SH-SY5Y (cell line): ENCODE results near the gene ICAM4.

ENCODE experiments used
- GATA2 ChIP-seq: IDR thresholded peaks from 2 replicates; pipeline ENCODE4 v1.6.1; 2011; ENCODE audit warnings: mild to moderate bottlenecking, low read depth, low read length
- GATA3 ChIP-seq: IDR thresholded peaks from 2 replicates; pipeline ENCODE4 v1.6.1; 2011; ENCODE audit warnings: low read depth, mild to moderate bottlenecking, low read length, moderate library complexity

ICAM4 gene

DNA sequence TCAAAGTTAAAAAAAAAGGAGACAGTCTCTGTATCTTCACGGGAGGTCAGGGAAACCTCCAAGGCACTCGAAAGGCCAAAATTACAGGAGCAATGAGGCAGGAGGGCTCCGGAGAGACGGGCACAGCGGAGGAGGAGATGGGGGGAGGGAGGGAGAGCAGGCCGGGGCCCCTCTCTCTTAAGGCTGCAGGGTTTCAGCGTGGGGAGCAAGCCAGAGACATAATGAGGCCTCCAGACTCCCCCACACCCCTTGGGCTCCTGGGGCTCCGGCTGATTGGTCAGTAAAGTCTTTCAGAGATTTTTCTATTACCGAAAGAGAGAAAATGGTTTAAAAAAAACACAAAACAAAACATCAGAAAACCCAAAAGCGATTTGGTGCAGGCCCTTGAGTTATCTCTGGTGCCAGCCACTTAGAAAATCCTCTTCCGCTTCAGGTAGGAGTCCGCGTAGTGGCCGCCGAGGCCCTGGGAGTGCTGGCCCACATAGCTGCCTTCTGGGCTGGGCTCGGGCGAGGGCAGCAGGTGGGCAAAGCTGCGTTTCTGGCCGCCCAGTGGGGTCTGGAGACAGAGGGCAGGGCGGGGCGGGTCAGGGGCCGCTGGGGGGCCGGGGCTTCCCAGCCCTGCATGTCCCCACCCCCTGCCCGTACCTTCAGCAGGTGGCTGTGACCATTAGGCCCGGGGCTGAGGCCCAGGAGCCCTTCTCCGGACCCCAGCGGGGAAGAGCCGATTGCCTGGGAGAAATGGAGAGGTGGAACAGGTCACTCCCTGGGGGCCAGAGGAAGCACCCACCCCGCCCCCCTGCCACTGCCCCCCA, 30.5 kb downstream of the ICAM4 start:
- TF ChIP-seq GATA3 (no peak), GATA2 (no peak)

DNA sequence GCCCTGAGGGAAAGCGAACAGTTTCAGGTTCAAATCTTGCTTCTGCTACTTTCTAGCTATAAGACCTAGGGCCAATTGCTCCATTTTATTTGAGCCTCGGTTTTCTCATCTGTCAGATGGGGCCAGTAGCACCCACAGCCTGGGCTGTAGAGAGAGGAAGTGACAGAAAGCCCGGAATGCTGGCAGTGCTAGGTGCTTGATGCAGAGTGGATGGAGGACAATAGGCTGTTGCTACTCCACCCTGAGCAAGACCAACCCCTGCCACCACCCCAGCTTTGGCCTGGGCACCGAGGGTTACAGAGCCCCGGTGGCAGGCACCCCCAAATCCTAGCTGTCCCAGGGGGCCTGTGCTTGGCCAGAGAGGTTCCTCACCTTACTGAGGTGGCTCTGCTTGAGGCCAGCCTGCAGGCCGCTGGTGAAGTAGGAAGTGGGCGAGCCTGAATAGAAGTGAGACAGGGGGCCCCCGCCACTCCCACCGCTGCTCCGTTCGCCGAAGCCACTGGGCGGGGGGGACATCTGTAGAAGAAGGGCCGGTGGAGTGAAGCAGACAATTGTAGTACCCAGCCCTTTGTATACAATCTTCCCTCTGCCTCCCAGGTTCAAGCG, 31.2 kb downstream of the ICAM4 start:
- TF ChIP-seq GATA2 (no peak), GATA3 (no peak)

DNA sequence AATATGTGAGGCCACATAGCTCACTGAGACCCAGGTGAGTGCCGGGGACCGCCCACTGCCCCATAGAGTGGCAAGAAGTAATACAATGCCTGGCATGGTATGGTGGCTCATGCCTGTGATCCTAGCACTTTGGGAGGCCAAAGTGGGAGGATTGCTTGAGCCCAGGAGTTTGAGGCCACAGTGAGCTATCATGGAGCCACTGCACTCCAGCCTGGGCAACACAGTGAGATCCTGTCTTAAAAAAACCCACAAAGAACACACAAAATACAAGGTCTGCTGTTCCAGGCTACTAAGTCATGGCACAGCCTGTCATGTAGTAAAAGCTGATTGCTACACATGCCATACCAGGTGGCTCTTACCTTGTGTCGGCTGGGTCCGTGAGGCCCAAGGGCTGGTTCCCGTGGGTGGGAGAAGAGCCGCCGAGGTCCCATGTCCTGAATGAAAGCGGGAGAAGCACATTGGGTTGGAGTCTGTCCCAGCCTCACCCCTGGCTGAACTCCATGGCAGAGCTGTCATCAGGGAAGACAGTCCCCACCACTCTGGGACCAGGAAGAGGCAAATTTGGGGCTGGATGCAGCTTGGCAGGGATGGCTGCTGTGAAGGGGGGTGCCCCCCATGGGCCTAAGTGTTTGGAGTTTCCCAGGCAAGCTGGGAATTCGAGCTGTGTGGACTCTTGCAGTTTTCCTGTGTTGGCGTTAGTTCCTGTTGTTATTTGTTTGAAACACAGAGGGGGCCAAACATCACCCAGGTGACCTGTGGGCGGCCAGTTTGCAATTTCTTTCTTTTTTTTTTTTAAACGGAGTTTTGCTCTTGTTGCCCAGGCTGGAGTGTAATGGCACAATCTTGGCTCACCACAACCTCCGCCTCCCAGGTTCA, 32.3 kb downstream of the ICAM4 start:
- TF ChIP-seq GATA2: no peak
- no peak for TF ChIP-seq GATA3

DNA sequence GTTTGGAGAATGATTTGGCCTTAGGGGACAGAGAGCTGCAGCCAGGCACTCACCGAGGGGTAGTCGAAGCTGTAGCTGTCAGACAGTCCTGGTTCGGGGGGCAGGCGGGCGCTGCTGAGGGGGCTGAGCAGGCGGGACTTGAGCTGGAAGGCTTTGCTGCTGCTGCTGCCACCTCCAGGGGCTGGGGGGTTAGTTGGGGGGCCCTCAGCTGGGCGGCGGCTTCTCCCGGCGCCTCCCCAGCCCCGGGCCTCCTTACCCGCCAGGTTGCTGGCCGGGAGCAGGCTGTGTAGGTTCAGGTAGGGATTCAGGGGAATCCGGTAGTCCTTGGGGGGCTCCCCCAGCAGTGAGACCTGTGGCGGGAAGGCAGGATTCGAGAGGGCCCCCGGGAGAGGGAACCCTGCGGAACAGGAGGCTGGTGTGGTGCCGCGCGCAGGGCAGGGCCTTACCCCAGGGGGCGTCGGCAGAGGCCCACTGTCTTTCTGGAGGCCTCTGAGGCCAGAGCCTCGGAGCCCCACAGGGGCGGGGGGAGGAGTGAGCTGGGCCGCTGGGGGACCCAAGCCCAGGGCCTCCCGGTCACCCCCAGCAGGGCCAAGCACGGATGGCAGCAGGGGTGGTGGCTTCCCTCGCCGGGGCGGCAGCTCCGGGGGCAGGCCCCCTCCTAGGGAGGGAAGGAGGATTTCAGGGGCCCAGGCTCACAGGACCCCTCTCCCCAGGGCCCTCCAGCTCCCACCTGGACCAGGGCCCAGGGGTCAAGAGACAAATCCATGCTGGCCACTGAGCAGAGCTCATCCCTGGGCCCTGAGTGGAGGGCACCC, 34.1 kb downstream of the ICAM4 start:
- TF ChIP-seq GATA2 (no peak), GATA3 (no peak)

DNA sequence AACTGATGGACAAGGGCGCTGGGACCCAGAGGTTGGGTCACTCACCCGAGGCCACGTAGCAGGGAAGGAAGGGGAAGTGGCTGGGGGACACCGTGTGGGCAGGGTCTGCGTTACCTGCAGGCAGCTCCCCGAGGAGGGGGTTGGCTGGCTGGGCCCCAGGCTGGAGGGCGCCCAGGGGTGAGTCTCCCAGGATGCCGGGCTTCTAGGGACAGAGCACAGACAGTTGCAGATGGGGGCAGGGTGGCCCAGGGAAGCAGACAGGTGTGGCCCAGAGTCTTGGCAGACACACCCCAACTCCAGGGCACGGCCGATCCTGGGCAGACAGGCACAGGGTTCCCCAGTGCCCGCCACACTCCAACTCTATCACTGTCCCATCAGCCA, 34.7 kb downstream of the ICAM4 start:
- TF ChIP-seq GATA2: no peak
- no peak for TF ChIP-seq GATA3

DNA sequence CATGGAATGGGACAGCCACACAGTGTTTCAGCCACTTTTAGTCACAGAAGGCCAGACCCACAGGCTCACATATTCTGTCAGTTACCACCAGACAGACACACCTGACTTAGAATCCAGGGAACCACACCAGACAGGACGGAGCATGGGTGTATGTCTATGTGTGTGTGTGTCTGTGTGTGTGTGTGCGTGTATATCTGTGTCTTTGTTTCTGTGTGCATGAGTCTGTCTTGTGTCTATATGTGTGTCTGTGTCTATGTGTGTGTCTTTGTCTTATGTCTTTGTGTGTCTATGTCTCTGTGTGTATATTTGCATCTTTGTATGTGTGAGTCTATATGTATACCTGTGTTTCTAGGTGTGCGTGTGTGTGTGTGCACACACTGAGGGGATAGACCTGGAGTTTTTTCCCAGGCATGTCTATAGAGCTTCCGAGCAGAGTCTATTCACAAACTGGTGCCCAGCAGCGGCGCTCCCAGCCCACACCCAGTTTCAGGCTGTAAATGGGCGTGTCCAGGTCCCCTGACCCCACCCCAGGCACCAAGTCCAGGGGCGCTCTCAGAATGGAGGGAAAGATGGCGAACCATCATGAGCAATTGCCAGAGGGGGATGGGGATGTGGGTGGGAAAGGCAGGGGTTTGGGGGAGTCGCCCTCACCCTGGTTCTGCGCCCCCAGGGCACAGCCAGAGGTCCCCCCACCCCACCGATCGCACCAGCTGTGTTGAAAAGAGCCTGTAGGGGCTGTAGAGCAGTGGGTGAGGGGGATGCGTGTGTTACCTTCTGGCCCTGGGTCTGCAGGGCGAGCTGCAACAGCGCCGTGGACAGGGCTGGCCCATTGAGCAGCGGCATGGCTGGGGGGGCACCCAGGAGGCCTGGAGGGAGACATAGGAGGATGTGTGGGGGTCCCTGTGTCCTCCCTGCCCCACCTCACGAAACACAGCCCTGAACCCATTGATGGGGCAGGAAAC, 35.4 kb downstream of the ICAM4 start:
- TF ChIP-seq GATA3: no peak
- no peak for TF ChIP-seq GATA2

DNA sequence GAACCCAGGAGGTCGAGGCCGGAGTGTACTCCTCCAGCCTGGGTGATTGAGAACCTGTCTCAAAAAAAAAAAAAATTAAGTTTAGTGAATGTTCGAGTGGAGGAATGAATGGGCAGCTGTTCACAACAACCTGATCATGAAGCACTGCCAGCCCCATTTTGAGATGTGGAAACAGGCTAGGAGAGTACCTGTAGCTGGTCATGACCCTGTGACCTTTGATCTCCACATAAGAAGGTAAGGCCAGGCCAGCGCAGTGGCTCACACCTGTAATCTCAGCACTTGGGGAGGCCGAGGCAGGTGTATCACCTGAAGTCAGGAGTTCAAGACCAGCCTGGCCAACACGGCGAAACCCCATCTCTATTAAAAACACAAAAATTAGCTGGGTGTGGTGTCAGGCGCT, 39.0 kb downstream of the ICAM4 start:
- TF ChIP-seq GATA2 (no peak), GATA3 (no peak)

DNA sequence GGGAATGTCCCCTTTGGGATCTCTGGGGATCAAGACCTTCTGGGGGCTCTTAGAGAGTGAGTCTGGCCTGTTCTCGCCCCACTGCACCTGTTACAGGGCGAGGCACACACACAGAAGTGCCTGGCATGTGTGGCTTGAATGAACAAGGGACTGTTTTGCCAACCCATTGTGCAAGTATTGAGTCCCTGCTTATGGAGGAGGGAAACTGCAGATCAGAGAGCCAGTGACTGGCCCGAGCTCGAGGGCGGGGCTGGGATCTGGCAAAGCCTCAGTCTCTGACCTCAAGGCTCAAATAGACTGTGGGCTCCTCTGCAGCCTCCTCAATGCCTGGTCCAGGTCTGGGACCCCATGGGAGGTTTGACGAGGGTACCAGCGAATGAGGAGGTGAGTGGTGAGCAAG, 41.0 kb downstream of the ICAM4 start:
- no peak for TF ChIP-seq GATA3
- no peak for TF ChIP-seq GATA2

DNA sequence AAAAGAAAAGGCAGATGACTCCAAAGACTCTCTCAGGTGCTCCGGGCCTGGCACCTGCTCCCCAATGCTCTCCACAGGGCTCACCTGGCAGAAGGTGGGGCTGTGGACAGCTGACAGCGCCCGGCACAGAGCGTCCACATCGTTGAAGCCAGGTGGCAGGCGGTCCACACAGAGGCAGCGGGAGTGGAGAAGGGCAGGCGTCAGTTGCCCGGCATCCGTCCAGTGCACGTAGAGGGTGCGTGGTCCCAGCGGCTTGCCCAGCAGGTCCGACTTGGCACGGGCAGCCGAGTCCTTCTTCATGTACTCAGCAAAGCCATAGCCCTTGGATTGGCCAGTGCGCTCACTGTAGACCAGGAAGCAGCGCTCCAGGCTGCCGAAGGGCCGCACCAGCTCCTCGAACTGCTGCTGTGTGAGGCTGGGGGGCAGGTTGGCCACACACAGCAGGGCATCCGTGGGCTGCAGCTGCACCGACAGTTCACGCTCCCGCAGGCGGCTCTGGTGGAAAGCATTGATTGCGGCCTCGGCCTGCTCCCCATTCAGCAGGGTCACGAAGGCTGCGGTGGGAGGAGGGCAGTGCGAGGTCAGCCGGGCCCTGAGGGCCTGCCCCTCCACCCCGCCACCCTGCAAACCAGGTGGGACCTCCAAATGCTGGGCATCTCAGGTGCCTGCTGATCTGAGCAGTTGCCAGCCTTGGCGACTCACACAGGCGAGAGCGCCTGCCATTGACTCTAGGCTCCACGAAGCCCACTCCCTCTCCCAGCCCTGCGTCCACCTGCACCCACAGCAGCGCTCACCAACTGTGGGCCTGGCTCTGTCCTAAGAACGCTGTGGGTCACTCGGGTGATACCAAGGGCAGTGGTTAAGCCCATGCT, 42.0 kb downstream of the ICAM4 start:
- TF ChIP-seq GATA3: no peak
- TF ChIP-seq GATA2: no peak

DNA sequence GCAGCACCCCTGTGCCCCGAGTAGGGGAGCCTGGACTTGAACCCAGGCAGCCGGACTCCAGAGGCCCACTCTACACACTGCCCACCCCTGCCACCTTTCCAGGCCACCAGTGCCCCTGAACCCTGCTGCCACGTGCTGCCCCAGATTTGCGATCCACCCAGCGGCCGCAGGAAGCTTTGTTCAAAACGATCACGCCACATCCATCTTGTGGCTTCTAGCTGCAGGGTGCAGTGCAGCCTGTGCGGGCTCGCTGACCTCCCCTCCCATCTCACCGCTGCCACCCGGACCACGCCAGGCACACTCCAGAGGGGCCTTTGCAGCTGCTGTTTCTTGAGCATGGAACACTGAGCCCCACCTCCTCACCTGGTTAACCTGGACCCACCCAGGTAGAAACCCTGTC, 42.8 kb downstream of the ICAM4 start:
- TF ChIP-seq GATA2 (no peak), GATA3 (no peak)

DNA sequence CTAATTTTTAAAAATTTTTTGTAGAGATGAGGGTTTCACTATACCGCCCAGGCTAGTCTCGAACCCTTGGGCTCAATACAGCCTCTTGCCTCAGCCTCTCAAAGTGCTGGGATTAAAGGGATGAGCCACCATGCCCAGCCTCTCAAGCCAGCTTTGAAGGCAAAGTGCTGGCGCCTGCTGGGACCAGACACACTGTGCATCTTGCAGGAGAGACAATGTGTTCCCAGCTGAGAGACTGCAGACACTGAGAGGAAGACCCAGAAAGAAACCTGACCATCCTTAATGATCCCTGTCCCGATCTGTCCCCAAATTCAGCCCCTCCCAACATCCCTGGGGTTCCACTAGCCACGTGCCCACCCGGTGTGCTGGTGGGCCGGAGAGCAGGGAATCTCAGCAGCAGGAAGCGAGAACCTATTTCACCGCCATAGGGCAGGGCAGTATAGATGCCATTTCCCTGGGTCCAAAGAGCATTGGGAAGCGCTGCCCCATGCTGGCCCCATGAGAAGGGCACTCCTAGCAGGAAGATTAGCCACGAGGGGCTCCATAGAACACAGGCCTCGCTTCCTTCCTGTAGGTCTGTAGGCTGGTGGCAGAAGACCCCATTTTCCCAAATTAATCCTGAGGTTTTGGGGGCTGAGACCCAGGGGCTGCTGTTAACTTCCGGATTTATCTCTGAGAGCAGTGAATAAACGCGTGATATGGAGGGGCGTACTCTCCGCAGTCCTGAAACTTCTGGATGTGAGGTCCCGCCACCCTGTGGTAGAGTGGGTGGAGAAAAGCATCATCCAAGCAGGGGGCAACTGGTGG, 45.6 kb downstream of the ICAM4 start:
- TF ChIP-seq GATA2 (no peak), GATA3 (no peak)
